SJSA1 (cell line): ENCODE results near the gene GPNMB. TPM values are rescaled to one million over a fixed set of nuclear protein-coding genes. Genes with fewer than 3 reads are reported as not detected.

ENCODE experiments used
- DNase-seq, 2 experiments: peaks; one replicate each; pipeline ENCODE4 v3.0.0-alpha.2; 2015 to 2020; ENCODE audit warnings: low spot score in 2 of 2, low read depth in 1 of 2
- H3K27ac ChIP-seq: fragments of 250-450 bp; sonication (Bioruptor Pico); 2 replicates; pipeline ENCODE4 v1.5.1; 2020; ENCODE audit warnings: mild to moderate bottlenecking, moderate library complexity
- H3K27me3 ChIP-seq: fragments of 250-450 bp; sonication (Bioruptor Pico); replicated peaks from 2 replicates; pipeline ENCODE4 v1.5.1; 2020; ENCODE audit warnings: mild to moderate bottlenecking, moderate library complexity
- H3K36me3 ChIP-seq: fragments of 250-450 bp; sonication (Bioruptor Pico); 2 replicates; pipeline ENCODE4 v1.5.1; 2020; ENCODE audit warnings: mild to moderate bottlenecking
- H3K4me1 ChIP-seq: fragments of 250-450 bp; sonication (Bioruptor Pico); replicated peaks from 2 replicates; pipeline ENCODE4 v1.6.1; 2021; ENCODE audit warnings: mild to moderate bottlenecking
- H3K4me3 ChIP-seq: fragments of 250-450 bp; sonication (Bioruptor Pico); 2 replicates; pipeline ENCODE4 v1.5.1; 2020; ENCODE audit warnings: mild to moderate bottlenecking
- H3K9me3 ChIP-seq: fragments of 250-450 bp; sonication (Bioruptor Pico); replicated peaks from 2 replicates; pipeline ENCODE4 v1.5.1; 2020; ENCODE audit warnings: mild to moderate bottlenecking
- total RNA-seq: library from RNA; depleted of rRNA; stranded (reverse); fragments of >200 nt; shearing (Covaris generic); gene quantifications from 2 replicates; pipeline ENCODE4 v1.2.3, GENCODE V29; 2014

GPNMB gene
- total RNA-seq, 1 experiment from 2014 or later, result 1.1 TPM

DNA sequence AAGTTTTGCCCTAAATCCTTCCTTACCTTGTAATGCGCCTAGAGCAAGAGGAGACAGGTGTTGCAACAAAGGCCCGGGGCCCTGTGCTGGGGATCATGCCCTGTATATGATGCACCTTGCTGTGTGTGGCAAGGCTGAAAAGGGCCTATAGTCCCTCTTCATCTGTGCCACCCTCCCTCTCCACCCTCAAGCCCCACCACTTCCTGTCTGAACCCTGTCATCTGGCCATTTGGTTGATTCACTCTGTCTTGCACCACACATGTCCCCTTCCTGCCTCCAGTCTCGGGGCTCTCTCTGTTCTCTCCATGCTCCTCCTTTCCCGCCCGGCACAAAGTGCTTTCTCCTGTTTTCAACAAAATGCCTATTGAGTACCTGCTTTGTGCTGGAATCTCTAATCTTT lies 41.0 kb downstream of the GPNMB start:
- Histone ChIP-seq H3K4me1 (no peaks in the 10 kb centered on the region), H3K27ac (no peak overlapping the region), H3K9me3 (no peaks in the 10 kb centered on the region), H3K27me3 (no peaks in the 10 kb centered on the region), H3K4me3 (no peak overlapping the region), H3K36me3 (no peaks in the 10 kb centered on the region)
- DNase-seq, result no peak

GRCh38 chr7:23290993-23291392 lies 44.4 kb downstream of the GPNMB start:
- DNase-seq, result no peak
- H3K27ac ChIP-seq, result no peak overlapping the region
- H3K27me3 ChIP-seq, result no peaks in the 10 kb centered on the region
- H3K36me3 ChIP-seq, result no peaks in the 10 kb centered on the region
- no peaks in the 10 kb centered on the region for H3K4me1 ChIP-seq
- no peak overlapping the region for H3K4me3 ChIP-seq
- H3K9me3 ChIP-seq, result no peaks in the 10 kb centered on the region

DNA sequence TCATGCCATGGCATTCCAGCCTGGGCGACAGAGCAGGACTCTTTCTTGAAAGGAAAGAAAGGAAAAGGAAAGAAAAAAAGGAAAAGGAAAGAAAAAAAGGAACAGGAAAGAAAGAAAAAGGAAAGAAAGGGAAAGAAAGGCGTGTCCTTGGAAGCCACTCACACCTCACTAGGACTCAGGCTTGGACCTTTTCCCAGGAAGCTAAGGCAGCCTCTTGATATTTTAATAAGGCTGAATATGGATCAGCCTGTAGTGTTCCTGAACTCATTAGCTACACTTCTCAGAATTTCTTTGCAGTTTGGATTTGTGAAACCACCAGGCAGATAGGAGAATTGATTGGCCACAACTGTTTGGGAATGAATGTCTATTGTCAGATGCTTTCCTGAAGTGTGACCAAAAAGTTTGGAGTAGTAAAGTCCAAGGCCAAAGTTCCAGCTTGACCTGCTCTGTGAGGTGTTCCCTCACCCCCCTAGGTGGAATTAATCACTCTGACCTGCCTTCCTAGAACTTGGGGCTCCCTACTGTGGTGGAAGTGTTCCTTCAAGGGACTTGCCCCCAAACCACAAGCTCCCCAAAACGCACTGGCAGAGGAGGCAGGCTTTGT lies 45.5 kb downstream of the GPNMB start:
- Histone ChIP-seq H3K27me3 (no peaks in the 10 kb centered on the region), H3K27ac (no peak overlapping the region), H3K9me3 (no peaks in the 10 kb centered on the region), H3K36me3 (no peaks in the 10 kb centered on the region), H3K4me1 (no peaks in the 10 kb centered on the region), H3K4me3 (no peak overlapping the region)
- no peak for DNase-seq

GRCh38 chr7:23292623-23293022 lies 46.0 kb downstream of the GPNMB start:
- no peaks in the 10 kb centered on the region; the same call in 1 of the 2 replicates for H3K4me1 ChIP-seq
- no peaks in the 10 kb centered on the region for H3K36me3 ChIP-seq
- H3K9me3 ChIP-seq, result no peaks in the 10 kb centered on the region
- no peak overlapping the region for H3K4me3 ChIP-seq
- H3K27me3 ChIP-seq, result no peaks in the 10 kb centered on the region
- no peak overlapping the region for H3K27ac ChIP-seq
- DNase-seq, result no peak

DNA sequence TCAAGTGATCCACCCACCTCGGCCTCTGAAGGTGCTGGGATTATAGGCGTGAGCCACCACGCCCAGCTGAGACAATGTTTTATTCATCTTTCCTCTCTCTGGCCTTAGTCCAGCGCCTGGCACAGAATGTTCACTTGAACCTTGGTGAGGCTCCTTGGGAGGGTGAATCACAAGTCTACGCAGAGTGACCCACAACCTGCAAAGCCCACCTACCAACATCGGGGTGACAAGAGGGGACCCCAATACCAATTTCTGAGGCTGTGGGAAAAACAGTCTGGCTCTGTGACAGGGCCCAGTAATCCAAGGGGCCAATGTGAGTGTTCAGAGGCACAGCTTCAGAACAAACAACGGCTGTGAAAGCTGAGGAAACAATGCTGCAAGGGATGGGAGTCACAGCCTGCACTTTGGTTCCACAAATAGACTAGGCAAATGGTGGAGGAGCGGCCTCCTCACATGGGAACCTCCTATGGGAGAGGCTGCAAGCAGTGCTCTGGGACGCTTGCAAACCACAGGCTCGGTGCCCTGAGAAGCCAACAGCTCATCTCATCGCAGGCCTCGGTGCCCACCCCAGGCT lies 47.0 kb downstream of the GPNMB start:
- Histone ChIP-seq H3K27me3 (no peaks in the 10 kb centered on the region), H3K4me1 (peaks cover 8% of the 10 kb centered on the region), H3K9me3 (no peaks in the 10 kb centered on the region), H3K27ac (no peak overlapping the region), H3K4me3 (no peak overlapping the region), H3K36me3 (no peaks in the 10 kb centered on the region)
- no peak for DNase-seq

GRCh38 chr7:23294549-23295400 lies 48.2 kb downstream of the GPNMB start:
- H3K4me1 ChIP-seq, result peaks cover 12% of the 10 kb centered on the region
- H3K36me3 ChIP-seq, result peaks cover 4% of the 10 kb centered on the region; the same call in 1 of the 2 replicates
- DNase-seq, result no peak
- no peak overlapping the region for H3K27ac ChIP-seq
- H3K4me3 ChIP-seq, result no peak overlapping the region
- no peaks in the 10 kb centered on the region for H3K9me3 ChIP-seq
- H3K27me3 ChIP-seq, result no peaks in the 10 kb centered on the region

DNA sequence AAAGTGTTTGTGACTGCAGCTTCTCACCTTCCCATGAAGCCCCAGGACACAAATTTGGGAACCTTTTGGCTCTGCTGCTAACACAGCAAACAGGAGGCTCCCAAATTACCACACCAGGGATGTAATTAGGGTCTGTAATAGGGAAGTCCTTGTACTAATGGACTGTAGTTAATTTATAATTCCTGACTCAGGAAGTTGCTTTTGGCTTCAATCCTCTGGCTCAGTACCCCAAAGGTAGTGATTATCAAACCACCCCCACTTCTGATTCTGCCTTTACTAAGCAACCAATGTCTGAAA lies 48.8 kb downstream of the GPNMB start:
- Histone ChIP-seq H3K27me3 (no peaks in the 10 kb centered on the region), H3K4me1 (peaks cover 15% of the 10 kb centered on the region), H3K9me3 (no peaks in the 10 kb centered on the region), H3K4me3 (no peak overlapping the region), H3K36me3 (peaks cover 4% of the 10 kb centered on the region; the same call in 1 of the 2 replicates), H3K27ac (no peak overlapping the region)
- DNase-seq, result no peak

- Histone ChIP-seq H3K4me1 (peaks cover 20% of the 10 kb centered on the region), H3K36me3 (peaks cover 27% of the 10 kb centered on the region), H3K27me3 (no peaks in the 10 kb centered on the region), H3K27ac (peak overlapping the region; percentile 56), H3K4me3 (peak overlapping the region; percentile 74; the same call in 1 of the 2 replicates), H3K9me3 (no peaks in the 10 kb centered on the region)
- DNase-seq, result peak in 1 of 2 experiments; percentile 51
Observed at GRCh38 chr7:23298141-23298881, 51.7 kb downstream of the GPNMB start.

GRCh38 chr7:23298885-23299769 lies 52.6 kb downstream of the GPNMB start, which contains the start of gene MALSU1:
Gene MALSU1, plus strand, starts transcription at chr7:23299339. Its CDS starts 14 bp downstream, at chr7:23299353.
- H3K9me3 ChIP-seq, result no peaks in the 10 kb centered on the region
- no peaks in the 10 kb centered on the region for H3K27me3 ChIP-seq
- peak within 1 kb of the TSS; percentile 74 for H3K4me3 ChIP-seq
- peaks cover 20% of the 10 kb centered on the region for H3K4me1 ChIP-seq
- peak within 1 kb of the TSS; percentile 56 for H3K27ac ChIP-seq
- peak; percentile 90 to 96 for DNase-seq
- peaks cover 27% of the 10 kb centered on the region for H3K36me3 ChIP-seq

GRCh38 chr7:23299770-23300300 lies 53.3 kb downstream of the GPNMB start:
- no peaks in the 10 kb centered on the region for H3K9me3 ChIP-seq
- peaks cover 20% of the 10 kb centered on the region for H3K4me1 ChIP-seq
- H3K36me3 ChIP-seq, result peaks cover 27% of the 10 kb centered on the region
- peak overlapping the region; percentile 56 for H3K27ac ChIP-seq
- peak overlapping the region; percentile 74 for H3K4me3 ChIP-seq
- DNase-seq, result no peak
- no peaks in the 10 kb centered on the region for H3K27me3 ChIP-seq

DNA sequence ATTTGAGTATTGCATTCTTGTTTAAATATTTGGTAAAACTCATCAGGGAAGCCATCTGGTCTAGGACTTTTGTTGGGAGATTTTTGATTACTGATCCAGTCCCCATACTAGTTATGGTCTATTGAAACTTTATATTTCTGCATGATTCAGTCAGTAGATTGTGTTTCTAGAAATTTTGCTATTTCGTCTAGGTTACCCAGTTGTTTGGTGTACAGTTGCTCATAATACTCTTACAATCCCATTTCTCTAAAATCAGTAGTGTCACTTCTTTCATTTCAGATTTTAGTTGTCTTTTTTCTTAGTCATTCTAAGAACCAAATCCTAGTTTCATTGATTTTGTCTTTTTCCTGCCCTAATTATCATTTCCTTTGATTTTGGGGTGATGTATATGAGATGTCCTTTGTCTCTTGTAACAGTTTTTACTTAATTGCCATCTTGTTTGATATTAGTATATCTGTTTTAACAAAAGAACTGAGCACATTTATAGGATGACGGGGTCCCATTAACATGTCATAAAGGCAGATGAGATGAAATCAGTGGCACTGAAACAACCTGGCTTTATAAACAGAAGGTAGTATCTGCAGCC lies 60.5 kb downstream of the GPNMB start:
- H3K36me3 ChIP-seq, result peaks cover 66% of the 10 kb centered on the region

GRCh38 chr7:23308754-23309153 lies 62.2 kb downstream of the GPNMB start:
- H3K36me3 ChIP-seq, result peaks cover 72% of the 10 kb centered on the region
- no peaks in the 10 kb centered on the region for H3K9me3 ChIP-seq
- no peak overlapping the region for H3K4me3 ChIP-seq
- H3K27me3 ChIP-seq, result no peaks in the 10 kb centered on the region
- no peak overlapping the region for H3K27ac ChIP-seq
- no peak for DNase-seq
- H3K4me1 ChIP-seq, result no peaks in the 10 kb centered on the region; the same call in 1 of the 2 replicates

More for the DNA sequence above, 60.5 kb downstream of the GPNMB start:
- H3K27ac ChIP-seq, result no peak overlapping the region
- DNase-seq, result no peak
- no peaks in the 10 kb centered on the region; the same call in 1 of the 2 replicates for H3K4me1 ChIP-seq
- no peaks in the 10 kb centered on the region for H3K9me3 ChIP-seq
- no peaks in the 10 kb centered on the region for H3K27me3 ChIP-seq
- H3K4me3 ChIP-seq, result no peak overlapping the region
